Loucy (cell line): ENCODE results near the gene UQCRC1.

Source experiments
- CTCF ChIP-seq: fragments of 200-600 bp; sonication (generic); conservative IDR thresholded peaks from 2 replicates; pipeline ENCODE4 v1.5.1; 2014; ENCODE audit warnings: mild to moderate bottlenecking, antibody characterized with exemption, low read length
- EZH2phosphoT487 ChIP-seq: fragments of 200-600 bp; IDR thresholded peaks from 2 replicates; pipeline ENCODE4 v1.6.1; 2018; ENCODE audit warnings: antibody characterized with exemption, mild to moderate bottlenecking, moderate library complexity, borderline replicate concordance

- TF ChIP-seq CTCF: no peak
- no peak for TF ChIP-seq EZH2phosphoT487
These were observed 41.3 kb upstream of the UQCRC1 start for GRCh38 chr3:48650723-48651122.
